Panc1 (cell line): Measurements from ENCODE around the gene ACSS1.

Source experiments
- POLR2AphosphoS5 ChIP-seq: IDR thresholded peaks from 2 replicates; pipeline ENCODE4 v1.6.1; 2012; ENCODE audit warnings: mild to moderate bottlenecking, low read depth, low read length, moderate library complexity
- TCF7L2 ChIP-seq: IDR thresholded peaks from 2 replicates; pipeline ENCODE4 v1.6.1; 2011; ENCODE audit warnings: mild to moderate bottlenecking, low read depth, low read length, inconsistent platforms
- TF ChIP-seq, protein P1 (sequence below): fragments of 450-650 bp; IDR thresholded peaks from 2 replicates; pipeline ENCODE4 v1.5.1; 2017; ENCODE audit warnings: mild to moderate bottlenecking
- TF ChIP-seq, protein P2 (sequence below), 2 experiments: IDR thresholded peaks; 2 replicates each; pipeline ENCODE4 v1.6.1; 2011 to 2012; ENCODE audit warnings: low read depth in 2 of 2, control low read depth in 1 of 2, low read length in 1 of 2, mild to moderate bottlenecking in 1 of 2, moderate library complexity in 1 of 2; ENCODE audit not compliant: insufficient read depth in 1 of 2

DNA sequence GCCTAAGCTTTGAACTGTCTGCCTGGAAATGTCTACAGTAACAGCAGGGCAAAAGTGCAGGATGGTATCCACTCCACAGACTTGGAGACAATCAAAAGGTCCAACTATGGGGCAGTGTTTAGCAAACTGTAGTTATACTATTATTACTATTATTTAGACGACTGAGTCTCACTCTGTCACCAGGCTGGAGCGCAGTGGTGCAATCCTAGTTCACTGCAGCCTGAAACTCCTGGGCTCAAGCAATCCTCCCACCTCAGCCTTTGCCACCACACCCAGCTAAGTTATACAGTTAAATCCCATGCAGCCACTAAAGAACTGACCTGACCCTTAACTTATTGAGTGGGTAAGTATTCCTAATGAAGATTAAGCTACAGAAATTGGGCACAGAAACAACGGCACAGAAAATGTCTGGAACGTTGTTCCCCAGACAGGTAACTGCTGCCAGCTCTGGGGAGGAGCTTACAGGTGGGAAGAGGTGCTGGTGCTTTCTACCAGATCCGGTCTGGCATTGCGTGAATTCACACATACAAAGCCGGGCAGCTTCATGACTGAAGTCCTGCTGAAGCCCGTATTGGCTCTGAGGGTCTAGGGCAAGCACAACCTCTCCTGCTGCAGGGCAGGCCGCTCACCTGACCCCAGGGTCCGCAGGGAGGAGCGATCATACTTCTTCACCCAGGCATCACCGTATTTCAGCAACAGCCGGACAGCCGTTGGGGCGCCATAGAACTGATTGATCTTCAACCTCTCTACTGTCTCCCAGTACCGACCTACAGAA, 38.4 kb downstream of the ACSS1 start:
- TF ChIP-seq POLR2AphosphoS5: no peak
- TF ChIP-seq, protein P1, sequence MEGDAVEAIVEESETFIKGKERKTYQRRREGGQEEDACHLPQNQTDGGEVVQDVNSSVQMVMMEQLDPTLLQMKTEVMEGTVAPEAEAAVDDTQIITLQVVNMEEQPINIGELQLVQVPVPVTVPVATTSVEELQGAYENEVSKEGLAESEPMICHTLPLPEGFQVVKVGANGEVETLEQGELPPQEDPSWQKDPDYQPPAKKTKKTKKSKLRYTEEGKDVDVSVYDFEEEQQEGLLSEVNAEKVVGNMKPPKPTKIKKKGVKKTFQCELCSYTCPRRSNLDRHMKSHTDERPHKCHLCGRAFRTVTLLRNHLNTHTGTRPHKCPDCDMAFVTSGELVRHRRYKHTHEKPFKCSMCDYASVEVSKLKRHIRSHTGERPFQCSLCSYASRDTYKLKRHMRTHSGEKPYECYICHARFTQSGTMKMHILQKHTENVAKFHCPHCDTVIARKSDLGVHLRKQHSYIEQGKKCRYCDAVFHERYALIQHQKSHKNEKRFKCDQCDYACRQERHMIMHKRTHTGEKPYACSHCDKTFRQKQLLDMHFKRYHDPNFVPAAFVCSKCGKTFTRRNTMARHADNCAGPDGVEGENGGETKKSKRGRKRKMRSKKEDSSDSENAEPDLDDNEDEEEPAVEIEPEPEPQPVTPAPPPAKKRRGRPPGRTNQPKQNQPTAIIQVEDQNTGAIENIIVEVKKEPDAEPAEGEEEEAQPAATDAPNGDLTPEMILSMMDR: no peak
- TF ChIP-seq TCF7L2: no peak
- TF ChIP-seq, protein P2, sequence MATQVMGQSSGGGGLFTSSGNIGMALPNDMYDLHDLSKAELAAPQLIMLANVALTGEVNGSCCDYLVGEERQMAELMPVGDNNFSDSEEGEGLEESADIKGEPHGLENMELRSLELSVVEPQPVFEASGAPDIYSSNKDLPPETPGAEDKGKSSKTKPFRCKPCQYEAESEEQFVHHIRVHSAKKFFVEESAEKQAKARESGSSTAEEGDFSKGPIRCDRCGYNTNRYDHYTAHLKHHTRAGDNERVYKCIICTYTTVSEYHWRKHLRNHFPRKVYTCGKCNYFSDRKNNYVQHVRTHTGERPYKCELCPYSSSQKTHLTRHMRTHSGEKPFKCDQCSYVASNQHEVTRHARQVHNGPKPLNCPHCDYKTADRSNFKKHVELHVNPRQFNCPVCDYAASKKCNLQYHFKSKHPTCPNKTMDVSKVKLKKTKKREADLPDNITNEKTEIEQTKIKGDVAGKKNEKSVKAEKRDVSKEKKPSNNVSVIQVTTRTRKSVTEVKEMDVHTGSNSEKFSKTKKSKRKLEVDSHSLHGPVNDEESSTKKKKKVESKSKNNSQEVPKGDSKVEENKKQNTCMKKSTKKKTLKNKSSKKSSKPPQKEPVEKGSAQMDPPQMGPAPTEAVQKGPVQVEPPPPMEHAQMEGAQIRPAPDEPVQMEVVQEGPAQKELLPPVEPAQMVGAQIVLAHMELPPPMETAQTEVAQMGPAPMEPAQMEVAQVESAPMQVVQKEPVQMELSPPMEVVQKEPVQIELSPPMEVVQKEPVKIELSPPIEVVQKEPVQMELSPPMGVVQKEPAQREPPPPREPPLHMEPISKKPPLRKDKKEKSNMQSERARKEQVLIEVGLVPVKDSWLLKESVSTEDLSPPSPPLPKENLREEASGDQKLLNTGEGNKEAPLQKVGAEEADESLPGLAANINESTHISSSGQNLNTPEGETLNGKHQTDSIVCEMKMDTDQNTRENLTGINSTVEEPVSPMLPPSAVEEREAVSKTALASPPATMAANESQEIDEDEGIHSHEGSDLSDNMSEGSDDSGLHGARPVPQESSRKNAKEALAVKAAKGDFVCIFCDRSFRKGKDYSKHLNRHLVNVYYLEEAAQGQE (IDR thresholded peaks at IDR 0.05; ENCODE audit: insufficient read depth in 1 of 2, low read depth in 2 of 2, low read length in 1 of 2): no peak
